ENCODE measurements around the gene RBM19. TPM values are rescaled to one million over a fixed set of nuclear protein-coding genes. Genes with fewer than 3 reads are reported as not detected.

The RBM19 gene
- total RNA-seq, 4 donors from 2014 or later = 19.3 to 45.5 (median 31.5) TPM

GRCh38 chr12:113831476-113831875 lies 134.6 kb downstream of the RBM19 start:
- DNase-seq = no peak

DNA sequence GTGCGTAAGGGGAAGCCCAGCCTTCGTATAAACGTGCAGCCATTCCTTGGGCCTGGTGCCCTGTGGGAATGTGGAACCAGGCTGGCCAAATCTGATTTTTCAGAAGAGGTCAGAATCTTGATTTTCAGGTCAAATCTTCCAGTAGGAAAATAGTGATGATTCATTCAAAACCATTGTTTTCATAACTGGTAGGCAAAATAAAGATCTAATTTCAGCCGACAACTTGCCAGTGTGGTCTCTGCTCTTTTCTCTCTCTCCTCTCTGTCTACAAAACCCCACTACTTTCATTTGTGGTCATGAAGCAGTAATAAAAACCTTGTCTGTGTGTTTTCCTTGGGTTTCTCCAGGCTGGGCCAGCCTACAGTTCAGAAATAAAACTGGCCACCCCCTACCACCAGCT lies 135.1 kb downstream of the RBM19 start:
- Histone ChIP-seq H3K27ac (no peak overlapping the region), H3K4me3 (no peak overlapping the region), H3K27me3 (no peaks in the 10 kb centered on the region), H3K4me1 (peaks cover 0 to 5% of the 10 kb centered on the region in 2 donors), H3K9me3 (no peaks in the 10 kb centered on the region), H3K36me3 (no peaks in the 10 kb centered on the region)
- no peak for DNase-seq
- TF ChIP-seq CTCF (IDR thresholded peaks at IDR 0.05) = no peak
- TF ChIP-seq POLR2A (IDR thresholded peaks at IDR 0.05) = no peak
- intact Hi-C loops (cut with DNase I; ENCODE audit: low total_unique reads) = no loop called here

More at GRCh38 chr12:113831476-113831875, 134.6 kb downstream of the RBM19 start:
- Histone ChIP-seq H3K36me3 (no peaks in the 10 kb centered on the region), H3K9me3 (no peaks in the 10 kb centered on the region), H3K4me1 (peaks cover 0 to 6% of the 10 kb centered on the region in 2 donors), H3K4me3 (no peak overlapping the region), H3K27me3 (no peaks in the 10 kb centered on the region), H3K27ac (no peak overlapping the region)
- intact Hi-C loops (cut with DNase I; ENCODE audit: low total_unique reads) = no loop called here
- TF ChIP-seq CTCF (IDR thresholded peaks at IDR 0.05) = no peak
- TF ChIP-seq POLR2A (IDR thresholded peaks at IDR 0.05) = no peak

- intact Hi-C loops (cut with DNase I; ENCODE audit: low total_unique reads) = no loop called here
- Histone ChIP-seq H3K36me3 (no peaks in the 10 kb centered on the region), H3K27ac (no peak overlapping the region), H3K9me3 (no peaks in the 10 kb centered on the region), H3K4me3 (no peak overlapping the region), H3K4me1 (no peaks in the 10 kb centered on the region), H3K27me3 (no peaks in the 10 kb centered on the region)
- DNase-seq = no peak
- TF ChIP-seq POLR2A (IDR thresholded peaks at IDR 0.05) = no peak
- no peak for TF ChIP-seq CTCF (IDR thresholded peaks at IDR 0.05)
Measured at GRCh38 chr12:113829212-113829611, 136.9 kb downstream of the RBM19 start.

GRCh38 chr12:113827539-113828114 lies 138.5 kb downstream of the RBM19 start:
- no peak overlapping the region for H3K4me3 ChIP-seq
- no peak for TF ChIP-seq CTCF (IDR thresholded peaks at IDR 0.05)
- no peak for TF ChIP-seq POLR2A (IDR thresholded peaks at IDR 0.05)
- H3K27ac ChIP-seq = no peak overlapping the region
- H3K9me3 ChIP-seq = no peaks in the 10 kb centered on the region
- no peaks in the 10 kb centered on the region for H3K36me3 ChIP-seq
- no peaks in the 10 kb centered on the region for H3K4me1 ChIP-seq
- H3K27me3 ChIP-seq = no peaks in the 10 kb centered on the region
- intact Hi-C loops (cut with DNase I; ENCODE audit: low total_unique reads) = no loop called here
- no peak for DNase-seq

- TF ChIP-seq CTCF (IDR thresholded peaks at IDR 0.05) = no peak
- no peak for TF ChIP-seq POLR2A (IDR thresholded peaks at IDR 0.05)
- H3K36me3 ChIP-seq = no peaks in the 10 kb centered on the region
- H3K9me3 ChIP-seq = no peaks in the 10 kb centered on the region
- intact Hi-C loops (cut with DNase I; ENCODE audit: low total_unique reads) = no loop called here
- H3K27me3 ChIP-seq = no peaks in the 10 kb centered on the region
- H3K4me1 ChIP-seq = no peaks in the 10 kb centered on the region
- DNase-seq = no peak
- H3K4me3 ChIP-seq = no peak overlapping the region
- no peak overlapping the region for H3K27ac ChIP-seq
Measured at GRCh38 chr12:113826805-113827538, 139.2 kb downstream of the RBM19 start.

Measured in uterus (tissue), 4 donors.